SIG-M5 treated with dmso at 0.1 percent for 504 hours (cell line): Measurements from ENCODE around the gene OPN1SW.

Experiments
- DNase-seq: peaks from one replicate; lab custom pipeline; 2025; ENCODE audit not compliant: unreplicated experiment; lab: John Stamatoyannopoulos, UW

OPN1SW gene

DNA sequence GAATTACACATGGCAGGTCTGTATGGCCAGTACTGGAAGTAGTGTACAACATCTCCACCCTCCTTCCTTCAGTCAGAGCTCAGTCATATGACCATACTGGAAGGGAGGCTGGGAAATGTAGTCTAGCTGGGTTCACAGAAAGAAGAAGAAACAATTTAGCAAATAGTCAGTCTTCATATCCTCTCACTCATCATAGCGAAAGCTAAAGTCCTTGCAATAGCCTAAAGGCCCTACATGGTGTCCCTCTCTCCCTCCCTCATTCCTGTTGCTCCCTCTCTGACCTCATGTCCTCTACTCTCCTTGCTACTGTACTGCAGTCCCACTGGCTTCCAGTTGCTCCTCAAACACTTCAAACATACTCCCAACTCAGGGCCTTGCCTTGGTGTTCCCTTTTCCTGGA lies 40.7 kb downstream of the OPN1SW start:
- DNase-seq: no peak

DNA sequence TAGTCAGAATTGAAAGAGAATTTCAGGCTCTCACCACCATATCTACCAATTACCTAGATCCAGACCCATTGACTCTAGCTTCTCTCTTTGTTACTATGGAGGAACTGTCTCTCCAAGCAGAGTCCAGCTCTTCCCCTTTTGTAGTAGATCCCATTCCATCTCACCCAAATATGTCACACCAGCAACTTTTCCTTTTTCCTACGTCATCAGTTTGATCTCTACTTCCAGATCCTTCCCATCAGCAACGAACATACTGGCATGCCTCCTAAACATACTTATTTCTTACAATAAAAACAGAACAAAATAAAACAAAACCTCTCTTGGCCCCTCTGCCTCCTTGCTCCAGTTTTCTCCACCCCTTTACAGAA lies 42.3 kb downstream of the OPN1SW start:
- no peak for DNase-seq

- DNase-seq: no peak
Observed at GRCh38 chr7:128732521-128733277, 42.9 kb downstream of the OPN1SW start.

DNA sequence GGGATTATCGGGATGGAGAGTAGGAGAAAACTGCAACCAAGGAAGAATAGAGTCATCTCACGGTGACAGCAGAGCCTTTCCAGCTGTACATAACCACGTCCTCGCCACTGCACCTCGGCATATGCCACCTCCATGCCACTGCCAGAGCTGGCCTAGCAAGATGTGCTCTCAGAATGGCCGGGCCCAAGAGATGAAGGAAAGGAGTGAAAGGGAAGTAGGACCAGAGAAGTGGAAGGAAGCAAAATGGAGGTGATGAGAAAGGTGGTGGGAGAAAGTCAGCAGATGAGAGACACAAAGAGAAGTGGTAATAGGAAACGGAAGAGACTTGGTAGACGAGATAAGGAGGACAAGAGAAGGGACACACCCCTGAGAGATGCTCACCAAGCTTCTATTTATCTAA lies 44.4 kb downstream of the OPN1SW start:
- no peak for DNase-seq

DNA sequence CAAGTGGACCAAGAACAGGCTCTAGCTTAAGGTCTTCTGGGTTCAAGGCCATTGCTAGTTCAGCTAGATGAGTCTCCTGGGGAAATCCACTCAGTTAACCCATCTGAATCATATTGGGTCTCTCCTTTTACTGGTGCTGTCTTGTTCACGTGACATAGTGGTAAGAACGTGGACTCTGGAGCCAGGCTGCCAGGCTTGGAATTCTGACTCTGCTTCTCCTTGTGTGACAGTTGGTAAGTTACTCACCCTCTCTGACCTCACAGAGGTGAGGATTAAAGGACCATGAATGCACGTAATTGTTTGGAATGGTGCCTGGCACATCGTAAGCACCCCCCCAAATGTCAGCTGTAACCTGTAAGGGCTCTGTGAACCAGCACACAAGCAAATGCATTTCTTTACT lies 46.1 kb downstream of the OPN1SW start:
- no peak for DNase-seq

DNA sequence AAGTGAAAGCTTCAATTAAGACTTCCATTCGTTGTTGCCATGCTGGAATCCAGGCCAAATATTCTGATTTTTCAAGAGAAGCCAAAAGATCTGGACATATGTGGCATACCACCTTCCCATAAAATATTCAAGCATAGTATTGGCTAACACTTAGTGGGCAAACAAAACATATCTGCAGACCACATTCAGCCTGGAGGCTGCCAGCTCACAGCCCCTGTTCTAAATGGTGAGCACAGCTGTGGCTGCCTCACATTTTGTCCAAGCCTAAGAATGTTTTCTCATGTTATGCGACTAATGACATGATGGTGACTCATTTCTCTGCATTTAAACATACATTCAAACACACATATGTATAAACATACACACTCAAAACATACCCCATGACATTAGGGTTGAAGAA lies 47.0 kb downstream of the OPN1SW start:
- DNase-seq: no peak

DNA sequence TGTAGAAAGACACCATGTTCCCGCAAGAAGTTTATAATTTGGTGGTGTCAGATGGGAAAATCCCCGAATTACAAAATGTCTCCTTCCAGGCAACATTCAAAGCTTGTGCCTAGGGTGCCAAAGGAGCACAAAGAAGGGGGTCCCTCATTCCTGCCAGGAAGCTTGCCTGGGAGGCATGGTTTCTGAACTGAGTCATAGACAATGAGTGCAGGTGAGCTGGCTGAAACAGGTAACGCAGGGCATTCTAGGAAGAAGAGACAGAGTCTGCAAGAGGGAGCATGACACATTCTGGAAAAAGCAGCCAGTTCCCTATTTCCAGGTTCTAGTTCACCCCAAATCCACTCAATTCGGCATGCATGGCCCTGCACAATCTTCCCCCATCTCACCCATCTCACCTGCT lies 48.4 kb downstream of the OPN1SW start:
- no peak for DNase-seq

- DNase-seq: no peak
Observed at GRCh38 chr7:128726737-128727072, 48.9 kb downstream of the OPN1SW start.

GRCh38 chr7:128726059-128726736 lies 49.4 kb downstream of the OPN1SW start:
- no peak for DNase-seq

GRCh38 chr7:128725531-128725930 lies 50.1 kb downstream of the OPN1SW start:
- no peak for DNase-seq

- no peak for DNase-seq
Observed at GRCh38 chr7:128724743-128725142, 50.9 kb downstream of the OPN1SW start.
